ENCODE results near the gene HCFC2. TPM values are rescaled to one million over a fixed set of nuclear protein-coding genes. Genes with fewer than 3 reads are reported as not detected.

The HCFC2 gene
- total RNA-seq, 1 donor from 2014 or later, result 55.6 TPM

- DNase-seq (ENCODE audit: low spot score), result no peak
Measured at GRCh38 chr12:104154286-104154685, 90.0 kb downstream of the HCFC2 start.

GRCh38 chr12:104154806-104155205 lies 90.5 kb downstream of the HCFC2 start:
- no peak for DNase-seq (ENCODE audit: low spot score)

Other genes starting within 250 kb of the HCFC2 start
- gene NT5DC3, start 223.3 kb upstream of the HCFC2 start, total RNA-seq (ENCODE audit: insufficient read depth, low replicate concordance), result 40.2 TPM
- 387 TPM for gene HSP90B1, start 134.1 kb upstream of the HCFC2 start, total RNA-seq (ENCODE audit: insufficient read depth, low replicate concordance)
- gene TDG, start 98.7 kb upstream of the HCFC2 start, total RNA-seq (ENCODE audit: insufficient read depth, low replicate concordance), result 36.4 TPM
- 56.1 TPM for gene GLT8D2, start 14.3 kb upstream of the HCFC2 start, total RNA-seq (ENCODE audit: insufficient read depth, low replicate concordance)
- gene NFYB, start 73.7 kb downstream of the HCFC2 start, total RNA-seq (ENCODE audit: insufficient read depth, low replicate concordance), result 49.6 TPM
- 229 TPM for gene TXNRD1, start 151.2 kb downstream of the HCFC2 start, total RNA-seq (ENCODE audit: insufficient read depth, low replicate concordance)
- gene EID3, start 239.2 kb downstream of the HCFC2 start, total RNA-seq (ENCODE audit: insufficient read depth, low replicate concordance), result 22.6 TPM

Data from umbilical cord (tissue), 2 donors.